DMS53 (cell line): ENCODE measurements around the gene ADAD2.

Experiments
- DNase-seq: peaks from one replicate; lab custom pipeline; 2025; lab: John Stamatoyannopoulos, UW

Gene ADAD2

GRCh38 chr16:84176192-84177053 is 14.5 kb upstream of the ADAD2 start:
- no peak for DNase-seq

GRCh38 chr16:84177741-84178073 is 13.2 kb upstream of the ADAD2 start:
- DNase-seq = no peak

- no peak for DNase-seq
Observed at GRCh38 chr16:84178146-84178765, 12.7 kb upstream of the ADAD2 start.

- DNase-seq = no peak
Observed at GRCh38 chr16:84178892-84179611, 11.9 kb upstream of the ADAD2 start.

- DNase-seq = no peak
Observed at GRCh38 chr16:84179612-84180320, 11.2 kb upstream of the ADAD2 start.

- peak; percentile 24 for DNase-seq
Observed at GRCh38 chr16:84180519-84181140, 10.3 kb upstream of the ADAD2 start.

GRCh38 chr16:84181144-84181915 is 9.6 kb upstream of the ADAD2 start:
- DNase-seq = no peak

- DNase-seq = no peak
Observed at GRCh38 chr16:84182104-84182503, 8.9 kb upstream of the ADAD2 start.

GRCh38 chr16:84182680-84183571 is 8.0 kb upstream of the ADAD2 start:
- DNase-seq = no peak

- DNase-seq = no peak
Observed at GRCh38 chr16:84183572-84183875, 7.4 kb upstream of the ADAD2 start.

- peak; percentile 10 for DNase-seq
Observed at GRCh38 chr16:84183911-84184591, 6.9 kb upstream of the ADAD2 start.

GRCh38 chr16:84184775-84185174 is 6.2 kb upstream of the ADAD2 start:
- no peak for DNase-seq

- peak; percentile 95 for DNase-seq
Observed at GRCh38 chr16:84186685-84187437, 4.1 kb upstream of the ADAD2 start, which contains the start of gene TAF1C. Gene TAF1C (minus strand): TSS chr16:84187057. CDS start chr16:84184988, 2,069 bp downstream.

- DNase-seq = no peak
Observed at GRCh38 chr16:84191466-84191865, 509 bp downstream of the ADAD2 start.

GRCh38 chr16:84193480-84193879 is 2.5 kb downstream of the ADAD2 start:
- DNase-seq = no peak

- DNase-seq = no peak
Observed at GRCh38 chr16:84194018-84194417, 3.1 kb downstream of the ADAD2 start.

- DNase-seq = peak; percentile 71
Observed at GRCh38 chr16:84194470-84195200, 3.7 kb downstream of the ADAD2 start.
